ENCODE data around the gene RAD51B.

The RAD51B gene

GRCh38 chr14:68315081-68315480, 495.5 kb downstream of the RAD51B start:
- DNase-seq: no peak

GRCh38 chr14:68316078-68316868, 496.7 kb downstream of the RAD51B start:
- no peak for DNase-seq

- DNase-seq: no peak
These were observed 497.7 kb downstream of the RAD51B start for GRCh38 chr14:68317239-68317638.

GRCh38 chr14:68318828-68319227, 499.2 kb downstream of the RAD51B start:
- no peak for DNase-seq

- no peak for DNase-seq
These were observed 500.9 kb downstream of the RAD51B start for GRCh38 chr14:68320495-68320894.

GRCh38 chr14:68322940-68323620, 503.5 kb downstream of the RAD51B start:
- no peak for DNase-seq

GRCh38 chr14:68325267-68325807, 505.8 kb downstream of the RAD51B start:
- DNase-seq: no peak

GRCh38 chr14:68327231-68327630, 507.7 kb downstream of the RAD51B start:
- no peak for DNase-seq

- no peak for DNase-seq
These were observed 508.9 kb downstream of the RAD51B start for GRCh38 chr14:68328509-68328908.

- DNase-seq: no peak
These were observed 511.8 kb downstream of the RAD51B start for GRCh38 chr14:68331426-68331825.

- no peak for DNase-seq
These were observed 512.4 kb downstream of the RAD51B start for GRCh38 chr14:68331991-68332390.

- no peak for DNase-seq
These were observed 513.7 kb downstream of the RAD51B start for GRCh38 chr14:68333262-68333661.

GRCh38 chr14:68335312-68335711, 515.7 kb downstream of the RAD51B start:
- DNase-seq: no peak

- no peak for DNase-seq
These were observed 516.6 kb downstream of the RAD51B start for GRCh38 chr14:68336165-68336564.

GRCh38 chr14:68337279-68337678, 517.7 kb downstream of the RAD51B start:
- no peak for DNase-seq

GRCh38 chr14:68340262-68340661, 520.7 kb downstream of the RAD51B start:
- DNase-seq: no peak

GRCh38 chr14:68341411-68342212, 522.0 kb downstream of the RAD51B start:
- no peak for DNase-seq

- no peak for DNase-seq
These were observed 522.7 kb downstream of the RAD51B start for GRCh38 chr14:68342216-68342763.

GRCh38 chr14:68343534-68344118, 524.0 kb downstream of the RAD51B start:
- no peak for DNase-seq

- no peak for DNase-seq
These were observed 526.2 kb downstream of the RAD51B start for GRCh38 chr14:68345738-68346137.

- DNase-seq: no peak
These were observed 527.2 kb downstream of the RAD51B start for GRCh38 chr14:68346556-68347343.
